SU-DHL-6 (cell line): ENCODE measurements around the gene UCP1.

Experiments used
- H2AFZ ChIP-seq: fragments of 200-600 bp; sonication (generic); 2 replicates; pipeline ENCODE4 v1.6.1; 2014; ENCODE audit warnings: low read depth, mild to moderate bottlenecking, moderate library complexity, mixed read lengths, antibody characterized with exemption, low read length; ENCODE audit not compliant: severe bottlenecking
- H3F3A ChIP-seq: fragments of 200-600 bp; shearing (Covaris generic); 2 replicates; pipeline ENCODE4 v1.6.0; 2016; ENCODE audit warnings: antibody characterized with exemption, mild to moderate bottlenecking; ENCODE audit not compliant: insufficient read depth
- H3K27ac ChIP-seq: fragments of 200-600 bp; sonication (generic); 2 replicates; pipeline ENCODE4 v1.5.1; 2016; ENCODE audit warnings: low read depth, mild to moderate bottlenecking, low read length, moderate library complexity, mixed read lengths
- H3K27me3 ChIP-seq: fragments of 200-600 bp; sonication (generic), shearing (Covaris generic); 2 replicates; pipeline ENCODE4 v1.6.0; 2014; ENCODE audit warnings: mild to moderate bottlenecking, low read length
- H3K36me3 ChIP-seq: fragments of 200-600 bp; sonication (generic); 2 replicates; pipeline ENCODE4 v1.6.1; 2014; ENCODE audit warnings: mild to moderate bottlenecking, low read length, mixed read lengths
- H3K4me2 ChIP-seq: fragments of 300-600, 200-600 bp; shearing (Covaris generic), sonication (generic); 2 replicates; pipeline ENCODE4 v1.6.0; 2014; ENCODE audit warnings: low read length, low read depth, mild to moderate bottlenecking; ENCODE audit not compliant: poor library complexity, severe bottlenecking
- H3K4me3 ChIP-seq: fragments of 200-600 bp; sonication (generic); 2 replicates; pipeline ENCODE4 v1.5.1; 2014; ENCODE audit warnings: antibody characterized with exemption, low read length, mild to moderate bottlenecking, mixed read lengths; ENCODE audit not compliant: insufficient read depth, poor library complexity, severe bottlenecking
- H3K79me2 ChIP-seq: fragments of 200-600 bp; sonication (generic); 2 replicates; pipeline ENCODE4 v1.6.1; 2014; ENCODE audit warnings: mild to moderate bottlenecking, low read length, moderate library complexity; ENCODE audit not compliant: insufficient read depth
- H3K9ac ChIP-seq: fragments of 200-600 bp; sonication (generic); 2 replicates; pipeline ENCODE4 v1.7.0; 2014; ENCODE audit warnings: mild to moderate bottlenecking, low read length
- H3K9me2 ChIP-seq: fragments of 200-600 bp; sonication (generic); replicated peaks from 2 replicates; pipeline ENCODE4 v1.6.1; 2014; ENCODE audit warnings: low read length; ENCODE audit not compliant: insufficient read depth
- H3K9me3 ChIP-seq: fragments of 200-600 bp; sonication (generic); 2 replicates; pipeline ENCODE4 v1.6.1; 2014; ENCODE audit warnings: low read length, mixed read lengths; ENCODE audit not compliant: insufficient read depth
- H4K20me1 ChIP-seq: fragments of 200-600 bp; sonication (generic); 2 replicates; pipeline ENCODE4 v1.6.1; 2014; ENCODE audit warnings: low read depth, mild to moderate bottlenecking, antibody characterized with exemption, low read length, moderate library complexity, mixed read lengths
- CTCF ChIP-seq: fragments of 200-600 bp; sonication (generic); IDR thresholded peaks from one replicate; pipeline ENCODE4 v1.5.1; 2017; ENCODE audit warnings: antibody characterized with exemption, mild to moderate bottlenecking, low read length, moderate library complexity; ENCODE audit not compliant: insufficient read depth, poor library complexity, severe bottlenecking
- EZH2phosphoT487 ChIP-seq: fragments of 200-600 bp; sonication (generic), shearing (Covaris generic); conservative IDR thresholded peaks from 2 replicates; pipeline ENCODE4 v1.6.1; 2018; ENCODE audit warnings: mild to moderate bottlenecking, antibody characterized with exemption, low read length, moderate library complexity, mixed read lengths

UCP1 gene

GRCh38 chr4:140581078-140581477 is 12.3 kb upstream of the UCP1 start:
- Histone ChIP-seq H3K9ac (no peak overlapping the region), H3K36me3 (no peaks in the 10 kb centered on the region), H3K9me2 (no peaks in the 10 kb centered on the region), H3K4me3 (no peak overlapping the region), H3K9me3 (no peaks in the 10 kb centered on the region), H3K27me3 (no peaks in the 10 kb centered on the region), H3K27ac (no peak overlapping the region), H3K79me2 (no peaks in the 10 kb centered on the region), H3K4me2 (no peak overlapping the region), H2AFZ (no peak overlapping the region), H3F3A (no peaks in the 10 kb centered on the region), H4K20me1 (no peaks in the 10 kb centered on the region)
- TF ChIP-seq EZH2phosphoT487 (no peak), CTCF (no peak)

GRCh38 chr4:140579278-140579677 is 10.5 kb upstream of the UCP1 start:
- no peak overlapping the region for H3K4me2 ChIP-seq
- no peaks in the 10 kb centered on the region for H3F3A ChIP-seq

DNA sequence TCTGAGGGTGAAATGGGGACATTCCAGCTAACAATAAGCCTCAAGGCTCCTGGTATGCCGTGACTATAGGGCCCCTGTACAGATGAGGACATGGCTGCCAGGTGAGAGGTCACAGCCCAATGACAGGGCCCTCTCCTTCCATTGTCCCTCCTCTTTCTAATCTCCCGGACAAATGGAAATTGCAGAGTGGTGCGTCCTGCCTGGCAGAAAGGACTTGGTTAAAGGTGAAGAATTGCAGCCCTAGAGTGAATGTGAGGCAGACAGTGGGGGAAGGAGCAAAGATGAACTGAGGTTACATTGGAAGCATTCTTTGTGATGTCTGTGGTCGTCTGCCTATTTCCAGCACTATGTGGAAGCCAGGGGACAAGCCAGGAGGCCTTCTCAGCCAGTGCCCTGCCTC is 6.7 kb upstream of the UCP1 start:
- Histone ChIP-seq H4K20me1 (no peaks in the 10 kb centered on the region), H3K9ac (no peak overlapping the region), H3K9me2 (no peaks in the 10 kb centered on the region), H3F3A (no peaks in the 10 kb centered on the region), H3K4me2 (no peak overlapping the region), H3K4me3 (no peak overlapping the region), H3K36me3 (no peaks in the 10 kb centered on the region), H3K9me3 (no peaks in the 10 kb centered on the region), H3K27me3 (no peaks in the 10 kb centered on the region), H3K79me2 (no peaks in the 10 kb centered on the region), H2AFZ (no peak overlapping the region), H3K27ac (no peak overlapping the region)
- TF ChIP-seq CTCF (no peak), EZH2phosphoT487 (no peak)

More at GRCh38 chr4:140579278-140579677, 10.5 kb upstream of the UCP1 start:
- Histone ChIP-seq H3K9me2 (no peaks in the 10 kb centered on the region), H3K79me2 (no peaks in the 10 kb centered on the region), H3K9ac (no peak overlapping the region), H4K20me1 (no peaks in the 10 kb centered on the region), H3K27me3 (no peaks in the 10 kb centered on the region), H3K4me3 (no peak overlapping the region), H3K9me3 (no peaks in the 10 kb centered on the region), H3K27ac (no peak overlapping the region), H2AFZ (no peak overlapping the region), H3K36me3 (no peaks in the 10 kb centered on the region)
- TF ChIP-seq EZH2phosphoT487 (no peak), CTCF (no peak)
